Activated CD4-positive, CD25-positive, alpha-beta regulatory T cell treated with anti-CD3 and anti-CD28 coated beads, Interleukin-2, amount 50 U/mL, for 16 hours (primary cell): ENCODE measurements around the gene GSTA5.
A peak's percentile ranks its signal among the peaks of the same experiment; 100 is the strongest.
"Not testable (repeated sequence)": the region's sequence is repeated elsewhere in the genome, so short reads cannot be mapped to it uniquely, and the experiment has no call there.

ENCODE experiments used
- DNase-seq: peaks from one replicate; pipeline ENCODE4 v3.0.0-alpha.2; 2020; ENCODE audit warnings: low read depth, low spot score

Gene GSTA5

GRCh38 chr6:52840763-52841585 is at the start of gene GSTA5:
Gene GSTA5 (minus strand): TSS chr6:52840813.
- no peak for DNase-seq

GRCh38 chr6:52890018-52890417 is 49.4 kb upstream of the GSTA5 start:
- no peak for DNase-seq

DNA sequence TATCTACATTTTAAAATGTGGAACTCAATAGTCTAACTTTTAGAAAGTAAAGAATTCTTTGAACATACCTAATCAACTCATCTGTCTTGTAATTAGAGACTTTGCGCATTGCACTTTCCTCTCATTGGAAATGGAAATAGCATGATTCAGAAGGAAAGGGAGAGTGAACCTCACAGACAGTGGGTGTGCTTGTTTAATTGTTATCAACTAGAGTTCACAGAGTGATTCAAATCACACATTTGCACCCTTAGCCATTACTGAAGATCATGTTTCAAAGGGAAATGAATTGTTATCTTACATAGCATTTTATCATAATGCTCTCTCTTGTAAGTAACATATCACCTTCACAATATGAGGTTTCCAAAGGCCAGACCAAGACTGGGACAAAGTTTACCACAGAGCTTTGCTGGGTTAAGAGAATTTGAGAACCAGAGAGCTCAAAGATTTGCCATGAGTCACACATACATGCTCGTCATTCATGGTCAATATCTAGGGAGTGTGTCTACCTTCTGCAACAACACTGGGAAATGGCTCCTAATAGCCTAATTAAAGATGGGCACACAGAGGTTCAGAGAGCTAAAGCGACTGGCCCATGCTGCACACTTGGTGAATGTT is 47.4 kb upstream of the GSTA5 start:
- DNase-seq, result no peak

DNA sequence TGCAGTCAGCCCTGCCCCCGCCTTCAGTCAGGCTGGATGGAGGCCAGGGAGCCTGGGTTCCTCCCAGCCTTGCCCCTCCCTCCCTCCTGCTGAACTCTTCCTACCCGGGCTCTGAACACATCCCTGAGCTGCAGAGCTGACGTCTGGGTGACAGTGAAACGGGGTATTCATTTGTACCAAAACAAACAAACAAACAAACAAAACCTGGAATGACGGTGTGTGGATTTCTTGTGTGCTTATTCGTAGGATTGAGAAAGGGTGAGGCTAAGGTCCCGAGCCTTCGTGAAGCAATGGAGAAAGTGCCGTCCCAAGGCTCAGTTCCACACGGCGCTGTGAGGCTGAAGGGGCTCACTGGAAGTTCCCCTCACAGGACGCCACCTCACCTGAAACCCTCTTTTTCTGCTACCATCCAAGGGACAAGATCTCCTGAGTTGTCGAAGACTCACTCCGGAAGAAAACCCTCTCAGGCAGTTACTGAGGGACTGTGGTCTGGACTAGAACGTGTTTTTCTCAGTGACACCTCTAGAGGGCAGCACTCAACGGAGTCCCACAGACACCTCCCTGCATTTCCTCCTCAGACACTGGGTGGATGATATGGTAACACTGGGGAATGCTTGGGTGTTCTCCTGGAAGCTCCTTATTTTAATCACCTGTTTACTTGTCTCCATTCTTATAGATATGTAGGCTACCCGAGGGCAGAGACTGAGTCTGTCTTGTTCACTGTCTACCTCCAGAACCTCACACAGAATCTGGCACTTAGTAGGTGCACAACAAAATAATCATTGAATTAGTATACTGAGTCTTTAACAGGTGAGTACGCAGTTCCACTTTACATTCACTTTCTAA is 41.6 kb upstream of the GSTA5 start:
- peak; percentile 39 for DNase-seq

GRCh38 chr6:52881662-52881995 is 41.0 kb upstream of the GSTA5 start:
- no peak for DNase-seq

DNA sequence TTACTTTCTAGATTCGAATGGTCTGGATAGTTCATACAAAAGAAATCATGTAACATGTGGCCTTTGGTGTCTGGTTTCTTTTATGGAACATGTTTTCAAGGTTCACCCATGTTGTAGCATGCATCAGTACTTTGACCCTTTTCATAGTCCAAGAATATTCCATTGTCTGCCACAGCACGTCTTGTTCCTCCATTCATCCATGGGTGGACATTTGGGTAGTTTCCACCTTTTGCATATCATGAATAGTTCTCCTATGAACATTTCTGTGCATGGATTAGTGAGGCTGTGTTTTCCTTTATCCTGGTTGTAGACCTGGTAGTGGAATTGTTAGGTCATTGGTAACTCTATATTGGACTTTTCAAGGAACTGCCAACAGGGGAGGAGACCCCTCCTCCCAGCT is 37.2 kb upstream of the GSTA5 start:
- no peak for DNase-seq

DNA sequence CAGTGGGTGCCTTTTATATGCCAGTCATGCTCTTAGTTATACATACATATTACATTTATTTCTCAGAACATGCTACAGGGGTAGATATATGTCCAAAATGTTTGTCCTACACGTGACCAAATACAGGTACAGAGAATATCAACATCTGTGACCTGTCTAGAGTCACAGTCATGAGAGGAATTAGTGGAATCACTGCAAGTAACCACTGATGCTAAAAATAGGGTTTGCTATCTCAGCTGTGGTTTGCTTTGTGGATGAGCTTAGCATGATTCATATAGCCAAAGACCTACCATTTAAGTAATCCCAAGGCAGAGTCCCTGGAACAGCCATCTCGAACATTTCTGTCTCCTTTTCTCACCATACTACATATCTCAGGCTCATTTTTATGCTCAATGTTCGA is 36.6 kb upstream of the GSTA5 start:
- DNase-seq, result no peak

- DNase-seq, result no peak
Observed at GRCh38 chr6:52876056-52876787, 35.6 kb upstream of the GSTA5 start.

DNA sequence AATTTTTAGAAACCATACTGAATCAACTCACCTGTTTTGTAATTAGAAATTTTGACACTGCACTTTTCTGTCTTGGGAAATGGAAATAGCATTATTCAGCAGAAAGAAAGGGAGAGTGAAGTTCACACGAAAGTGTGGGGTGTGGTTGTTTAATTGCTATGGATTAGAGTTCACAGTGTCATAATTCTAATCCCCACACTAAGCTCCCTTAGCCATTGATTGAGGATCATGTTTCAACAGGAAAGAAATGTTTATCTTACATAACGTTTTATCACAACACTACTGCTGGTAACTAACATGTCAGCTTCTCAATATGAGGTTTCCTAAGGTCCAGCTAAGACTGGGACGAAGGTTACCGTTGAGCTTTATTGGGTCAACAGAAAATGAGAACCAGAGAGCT is 31.4 kb upstream of the GSTA5 start:
- no peak for DNase-seq

- DNase-seq, result no peak
Observed at GRCh38 chr6:52871621-52872020, 31.0 kb upstream of the GSTA5 start.

DNA sequence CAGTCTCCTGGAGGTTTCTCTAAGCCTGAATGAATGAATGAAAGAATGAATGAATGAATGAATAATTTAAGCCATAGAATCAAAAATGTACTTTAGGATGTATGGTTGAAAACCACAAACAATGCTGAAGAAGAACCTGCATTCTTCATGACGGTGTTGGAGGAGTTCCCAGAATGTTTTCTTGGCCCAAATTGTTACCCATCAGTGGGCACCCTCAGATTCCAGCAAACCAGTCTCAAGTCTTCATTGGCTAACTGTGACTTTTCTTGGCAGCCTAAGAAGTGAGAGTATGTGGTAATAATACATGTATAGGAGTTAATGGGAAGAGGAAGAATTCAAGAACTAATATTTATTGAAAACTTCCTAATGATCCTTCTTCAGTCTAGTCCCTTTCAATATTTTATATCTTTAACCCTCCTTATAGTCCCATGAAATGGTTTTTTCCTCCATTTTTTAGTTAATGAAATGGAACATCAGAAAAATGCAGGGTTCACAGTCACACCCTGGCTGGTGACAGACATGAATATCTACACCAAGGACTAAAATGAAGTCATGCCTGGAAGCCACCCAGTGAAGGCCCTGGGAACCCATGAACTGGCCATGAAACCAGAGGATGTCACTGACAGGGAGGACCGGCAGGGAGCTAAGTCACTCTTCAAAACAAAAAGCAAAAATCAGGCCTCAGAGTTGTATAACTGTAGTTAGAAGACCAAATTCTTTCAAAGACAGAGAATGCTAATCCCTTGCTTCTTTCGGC is 29.9 kb upstream of the GSTA5 start:
- DNase-seq, result not testable (repeated sequence)

DNA sequence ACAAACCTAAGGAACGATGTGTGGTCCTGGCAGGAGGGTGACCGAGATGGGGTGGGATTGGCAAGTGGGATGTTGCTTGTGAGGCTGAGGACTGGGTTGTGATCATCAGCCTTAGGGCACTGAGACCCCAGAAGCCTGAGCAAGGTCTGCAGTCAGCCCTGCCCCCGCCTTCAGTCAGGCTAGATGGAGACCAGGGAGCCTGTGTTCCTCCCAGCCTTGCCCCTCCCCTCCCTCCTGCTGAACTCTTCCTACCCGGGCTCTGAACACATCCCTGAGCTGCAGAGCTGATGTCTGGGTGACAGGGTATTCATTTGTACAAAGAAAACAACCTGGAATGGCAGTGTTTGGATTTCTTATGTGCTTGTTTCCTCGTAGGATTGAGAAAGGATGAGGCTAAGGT is 28.3 kb upstream of the GSTA5 start:
- DNase-seq, result not testable (repeated sequence)

DNA sequence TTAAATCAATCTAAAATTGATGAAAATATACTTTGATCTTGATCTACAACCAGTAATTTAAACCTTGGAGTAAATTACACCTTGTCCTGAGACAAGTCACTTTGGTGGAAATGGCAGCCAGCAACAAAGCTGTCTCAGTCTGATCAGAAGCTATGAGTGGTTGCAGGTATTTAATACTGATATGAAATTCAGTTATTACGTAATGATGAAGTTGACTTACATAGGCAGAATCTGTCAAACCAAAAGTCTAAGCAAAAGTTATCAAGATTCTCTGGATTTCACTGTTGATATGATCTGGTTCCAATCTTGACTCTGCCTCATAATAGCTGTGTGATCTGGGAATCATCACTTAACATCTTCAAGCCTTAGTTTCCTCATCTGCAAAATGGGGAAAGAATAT is 27.6 kb upstream of the GSTA5 start:
- no peak for DNase-seq

DNA sequence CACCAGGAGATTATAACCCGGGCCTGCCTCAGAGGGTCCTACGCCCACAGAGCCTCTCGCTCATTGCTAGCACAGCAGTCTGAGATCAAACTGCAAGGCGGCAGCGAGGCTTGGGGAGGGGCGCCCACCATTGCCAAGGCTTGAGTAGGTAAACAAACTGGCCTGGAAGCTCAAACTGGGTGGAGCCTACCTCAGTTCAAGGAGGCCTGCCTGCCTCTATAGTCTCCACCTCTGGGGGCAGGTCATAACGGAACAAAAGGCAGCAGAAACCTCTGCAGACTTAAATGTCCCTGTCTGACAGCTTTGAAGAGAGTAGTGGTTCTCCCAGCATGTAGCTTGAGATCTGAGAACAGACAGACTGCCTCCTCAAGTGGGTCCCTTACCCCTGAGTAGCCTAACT is 20.5 kb upstream of the GSTA5 start:
- not testable (repeated sequence) for DNase-seq

DNA sequence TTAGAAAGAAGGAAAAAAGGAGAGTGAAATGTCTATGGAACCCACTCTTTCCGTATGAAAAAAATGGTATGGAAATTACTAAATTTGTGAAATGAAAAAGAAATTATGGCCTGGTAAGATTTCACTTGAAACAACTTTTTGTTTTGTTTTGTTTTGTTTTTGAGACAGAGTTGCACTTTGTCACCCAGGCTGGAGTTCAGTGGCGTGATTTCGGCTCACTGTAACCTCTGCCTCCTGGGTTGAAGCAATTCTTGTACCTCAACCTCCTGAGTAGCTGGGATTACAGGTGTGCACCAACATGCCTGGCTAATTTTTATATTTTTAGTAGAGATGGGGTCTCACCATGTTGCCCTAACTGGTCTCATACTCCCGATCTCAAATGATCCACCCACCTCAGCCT is 17.8 kb upstream of the GSTA5 start:
- no peak for DNase-seq

DNA sequence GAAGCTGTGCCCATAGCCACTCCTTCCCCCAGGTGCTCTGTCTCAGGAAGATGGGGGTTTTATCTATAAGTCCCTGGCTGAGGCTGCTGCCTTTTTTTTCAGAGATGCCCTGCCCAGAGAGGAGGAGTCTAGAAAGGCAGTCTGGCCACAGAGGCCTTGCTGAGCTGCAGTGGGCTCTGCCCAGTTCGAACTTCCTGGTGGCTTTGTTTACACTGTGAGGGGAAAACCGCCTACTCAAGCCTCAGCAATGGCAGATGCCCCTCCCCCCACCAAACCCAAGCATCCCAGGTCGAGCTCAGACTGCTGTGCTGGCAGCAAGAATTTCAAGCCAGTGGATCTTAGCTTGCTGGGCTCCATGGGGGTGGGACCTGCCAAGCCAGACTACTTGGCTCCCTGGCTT is 15.5 kb upstream of the GSTA5 start:
- not testable (repeated sequence) for DNase-seq

DNA sequence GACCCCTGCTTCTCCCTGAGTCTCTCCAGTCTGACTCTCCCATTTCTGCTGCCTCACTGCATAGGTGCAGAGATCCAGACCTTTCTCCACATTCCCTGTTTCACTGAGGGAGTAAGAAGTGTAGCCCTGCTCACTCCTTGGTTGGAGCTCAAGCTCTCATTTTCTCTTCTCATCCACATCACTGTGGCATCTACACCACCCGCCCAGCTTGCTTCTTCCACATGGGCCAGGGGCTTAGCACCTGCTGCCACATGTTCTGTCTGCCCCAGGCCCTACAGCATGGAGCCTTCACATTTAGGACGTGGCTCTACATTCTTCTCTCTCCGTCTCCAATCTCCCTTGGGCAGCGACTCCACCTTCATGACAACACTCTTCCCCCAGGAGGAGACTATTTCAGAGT is 8.5 kb upstream of the GSTA5 start:
- no peak for DNase-seq

DNA sequence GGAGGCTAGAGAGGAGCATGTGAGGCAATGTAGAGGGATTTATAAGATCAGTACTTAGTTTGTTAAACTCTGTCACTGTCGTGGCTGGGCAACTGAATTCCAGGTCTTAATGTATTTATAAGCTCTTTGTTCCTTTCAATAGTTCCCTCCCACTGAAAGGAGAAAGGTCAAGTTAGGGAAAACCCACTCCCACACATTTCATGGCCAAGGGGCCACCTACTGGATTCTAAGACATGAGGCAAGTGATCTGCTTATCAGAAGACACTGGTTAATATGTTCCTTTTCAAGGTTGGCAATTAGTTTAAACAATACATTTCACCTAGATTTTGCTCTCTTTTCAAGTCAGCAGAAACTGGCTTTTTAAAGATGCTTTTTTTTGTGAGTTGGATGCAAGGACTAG is 5.4 kb upstream of the GSTA5 start:
- no peak for DNase-seq

DNA sequence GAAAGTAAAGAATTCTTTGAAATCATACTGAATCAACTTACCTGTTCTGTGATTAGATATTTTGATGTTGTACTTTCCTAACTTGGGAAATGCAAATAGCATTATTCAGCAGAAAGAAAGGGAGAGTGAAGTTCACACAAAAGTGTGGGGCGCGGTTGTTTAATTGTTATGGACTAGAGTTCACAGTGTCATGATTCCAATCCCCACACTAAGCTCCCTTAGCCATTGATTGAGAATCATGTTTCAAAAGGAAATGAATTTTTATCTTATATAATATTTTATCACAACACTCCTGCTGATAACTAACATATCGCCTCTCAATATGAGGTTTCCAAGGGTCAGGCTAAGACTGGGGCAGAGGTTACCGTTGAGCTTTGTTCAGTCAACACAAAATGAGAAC is 3.0 kb upstream of the GSTA5 start:
- DNase-seq, result no peak

DNA sequence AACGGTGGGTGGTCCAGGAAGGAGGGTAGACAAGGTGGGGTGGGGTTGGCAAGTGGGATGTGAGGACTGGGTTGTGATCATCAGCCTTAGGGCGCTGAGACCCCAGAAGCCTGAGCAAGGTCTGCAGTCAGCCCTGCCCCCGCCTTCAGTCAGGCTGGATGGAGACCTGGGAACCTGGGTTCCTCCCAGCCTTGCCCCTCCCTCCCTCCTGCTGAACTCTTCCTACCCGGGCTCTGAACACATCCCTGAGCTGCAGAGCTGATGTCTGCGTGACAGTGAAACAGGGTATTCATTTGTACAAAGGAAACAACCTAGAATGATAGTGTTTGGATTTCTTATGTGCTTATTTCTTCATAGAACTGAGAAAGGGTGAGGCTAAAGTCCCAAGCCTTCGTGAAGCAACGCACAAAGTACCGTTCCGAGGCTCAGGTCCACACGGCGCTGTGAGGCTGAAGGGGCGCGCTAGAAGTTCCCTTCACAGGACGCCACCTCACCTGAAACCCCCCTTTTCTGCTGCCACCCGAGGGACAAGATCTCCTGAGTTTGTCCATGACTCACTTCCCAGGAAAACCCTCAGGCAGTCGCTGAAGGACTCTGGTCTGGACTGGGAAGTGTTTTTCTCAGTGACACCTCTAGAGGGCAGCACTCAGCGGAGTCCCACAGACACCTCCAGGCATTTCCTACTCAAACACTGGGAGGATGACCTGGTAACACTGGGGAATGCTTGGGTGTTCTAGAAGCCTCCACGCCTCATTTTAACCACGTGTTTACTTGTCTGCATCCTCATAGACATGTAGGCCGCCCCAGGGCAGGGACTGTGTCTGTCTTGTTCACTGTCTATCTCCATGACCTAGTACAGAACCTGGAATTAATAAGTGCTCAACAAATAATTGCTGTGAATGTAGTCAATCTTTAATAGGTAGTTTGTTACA is 1.2 kb downstream of the GSTA5 start:
- peak; percentile 11 for DNase-seq
